GM12878 (cell line): Measurements from ENCODE around the gene CFAP65. TPM values are rescaled to one million over a fixed set of nuclear protein-coding genes. Genes with fewer than 3 reads are reported as not detected.

ENCODE experiments used
- ATAC-seq: fragments of 200-7000 bp; cut with Tn5 transposase; 3 replicates; pipeline ENCODE4 v1.9.1; 2020; ENCODE audit warnings: mild to moderate bottlenecking, moderate library complexity
- BruUV-seq: library from RNA; stranded (reverse); fragments of 400-500 nt; replicated peaks from 2 replicates; lab custom pipeline; 2021; lab: Mats Ljungman, UMichigan
- CTCF ChIA-PET: fragments of 300-600 bp; sonication (Branson Sonifier 250); formaldehyde crosslinking; extraction: SDS; loops from one replicate; lab custom pipeline; 2021; ENCODE audit warnings: inconsistent platforms; lab: Yijun Ruan, JAX
- POLR2A ChIA-PET: fragments of 350-600 bp; formaldehyde crosslinking; extraction: SDS; loops from one replicate; lab custom pipeline; 2021; ENCODE audit warnings: inconsistent platforms; lab: Charles Lee
- RAD21 ChIA-PET: fragments of 300-600 bp; sonication (Branson Sonifier 250); formaldehyde crosslinking; loops from one replicate; lab custom pipeline; 2023; ENCODE audit warnings: antibody characterized with exemption; ENCODE audit not compliant: unreplicated experiment; lab: Charles Lee
- SMC1A ChIA-PET: fragments of 300-600 bp; sonication (Branson Sonifier 250); formaldehyde crosslinking; loops from one replicate; lab custom pipeline; 2023; ENCODE audit not compliant: unreplicated experiment, uncharacterized antibody; lab: Charles Lee
- DNase-seq: peaks from one replicate; pipeline ENCODE4 v3.0.0-alpha.2; 2011; ENCODE audit warnings: low read depth, low spot score
- FAIRE-seq: peaks from 3 replicates; lab custom pipeline; 2011; peaks lifted over from hg19 to GRCh38; lab: Jason Lieb, UNC
- H2AFZ ChIP-seq: 2 replicates; pipeline ENCODE4 v1.6.0; 2011; ENCODE audit warnings: low read depth, low read length, control low read depth; ENCODE audit not compliant: control insufficient read depth
- H3K27ac ChIP-seq: 2 replicates; pipeline ENCODE4 v1.5.1; 2011; ENCODE audit warnings: control low read depth; ENCODE audit not compliant: control insufficient read depth, insufficient read depth
- H3K27me3 ChIP-seq, 2 experiments: replicated peaks in 1 of 2; 2 replicates each; pipeline versions ENCODE4 v1.6.0 to v1.6.1; 2011; ENCODE audit warnings: low read length in 1 of 2; ENCODE audit not compliant: control insufficient read depth in 2 of 2, insufficient read depth in 2 of 2
- H3K36me3 ChIP-seq, 2 experiments: 2 replicates each; pipeline ENCODE4 v1.5.1; 2011; ENCODE audit warnings: low read length in 1 of 2; ENCODE audit not compliant: control insufficient read depth in 2 of 2, insufficient read depth in 2 of 2
- H3K4me1 ChIP-seq: 2 replicates; pipeline ENCODE4 v1.6.1; 2011; ENCODE audit warnings: mild to moderate bottlenecking, low read length, moderate library complexity, mixed read lengths; ENCODE audit not compliant: control insufficient read depth, insufficient read depth
- H3K4me2 ChIP-seq: 2 replicates; pipeline ENCODE4 v1.6.0; 2011; ENCODE audit warnings: control low read depth; ENCODE audit not compliant: control insufficient read depth, insufficient read depth
- H3K4me3 ChIP-seq: fragments of 200-600 bp; sonication (generic); 2 replicates; pipeline ENCODE4 v1.5.1; 2016
- H3K79me2 ChIP-seq: 2 replicates; pipeline ENCODE4 v1.6.0; 2011; ENCODE audit warnings: low read length; ENCODE audit not compliant: control insufficient read depth, insufficient read depth
- H3K9ac ChIP-seq: 2 replicates; pipeline ENCODE4 v1.8.0; 2011; ENCODE audit warnings: low read length, control low read depth, mixed read lengths; ENCODE audit not compliant: control insufficient read depth, insufficient read depth
- H3K9me3 ChIP-seq: replicated peaks from 3 replicates; pipeline ENCODE4 v1.5.1; 2011; ENCODE audit warnings: mild to moderate bottlenecking, low read length; ENCODE audit not compliant: control insufficient read depth, insufficient read depth
- H4K20me1 ChIP-seq: 2 replicates; pipeline ENCODE4 v1.6.0; 2011; ENCODE audit not compliant: control insufficient read depth, insufficient read depth
- GATAD2B ChIP-seq: fragments of 450-650 bp; conservative IDR thresholded peaks from 2 replicates; pipeline ENCODE4 v1.6.1; 2017; ENCODE audit warnings: low read depth, mild to moderate bottlenecking, moderate library complexity
- HDGF ChIP-seq: fragments of 450-650 bp; IDR thresholded peaks from 2 replicates; pipeline ENCODE4 v1.6.1; 2016; ENCODE audit warnings: antibody characterized with exemption
- LARP7 ChIP-seq: fragments of 450-650 bp; IDR thresholded peaks from 2 replicates; pipeline ENCODE4 v1.6.1; 2017; ENCODE audit warnings: mild to moderate bottlenecking
- NFYB ChIP-seq: IDR thresholded peaks from 2 replicates; pipeline ENCODE4 v1.6.1; 2011; ENCODE audit warnings: low read depth, mild to moderate bottlenecking, low read length, improper control_type of control experiment, moderate library complexity; ENCODE audit not compliant: insufficient read depth
- NRF1 ChIP-seq: conservative IDR thresholded peaks from 2 replicates; pipeline ENCODE4 v1.6.1; 2011; ENCODE audit warnings: mild to moderate bottlenecking, low read depth, low read length, improper control_type of control experiment
- SREBF2 ChIP-seq: IDR thresholded peaks from 2 replicates; pipeline ENCODE4 v1.6.1; 2012; ENCODE audit warnings: mild to moderate bottlenecking, low read length
- TCF12 ChIP-seq: IDR thresholded peaks from 2 replicates; pipeline ENCODE4 v1.6.1; 2011; ENCODE audit warnings: low read depth, mild to moderate bottlenecking, low read length
- TCF3 ChIP-seq: IDR thresholded peaks from 2 replicates; pipeline ENCODE4 v1.6.1; 2012; ENCODE audit warnings: low read depth, mild to moderate bottlenecking, low read length, borderline replicate concordance; ENCODE audit not compliant: insufficient read depth
- WRNIP1 ChIP-seq: IDR thresholded peaks from 2 replicates; pipeline ENCODE4 v1.6.1; 2011; ENCODE audit warnings: low read depth, low read length, improper control_type of control experiment, borderline replicate concordance
- WGBS: methylation state at CpG from one replicate; pipeline ENCODE4 v1.1.6; 2016; ENCODE audit warnings: low lambda C conversion rate; ENCODE audit not compliant: insufficient replicate concordance, insufficient coverage; ENCODE audit errors: missing lambda C conversion rate; 5-methylcytosine and 5-hydroxymethylcytosine counted together
- in situ Hi-C: fragments of 300-500 bp; cut with MboI; formaldehyde crosslinking; loops from 9 replicates; pipeline ENCODE4 v1.14.3; 2018; ENCODE audit warnings: mixed read lengths
- intact Hi-C: fragments of 100-400 bp; cut with micrococcal nuclease; formaldehyde crosslinking; loops from one replicate; pipeline ENCODE4 v1.14.2; 2022; ENCODE audit not compliant: unreplicated experiment
- polyA plus RNA-seq, 11 experiments: library from polyadenylated mRNA; depleted of rRNA in 4 of 11; unstranded in 6 of 11; stranded (reverse) in 5 of 11; fragments of >200 nt; fragmentation: Nextera tagmentation in 4 of 11; fragmentation: Illumina TruSeq in 1 of 11; extraction: Ambion mirVana in 4 of 11; extraction: Trizol in 1 of 11; gene quantifications; 1 replicate in 1 of 11; 2 replicates in 10 of 11; pipeline versions ENCODE4 v1.2.1 to v1.2.3, GENCODE V29; 2011 to 2016; ENCODE audit warnings: inconsistent platforms in 2 of 11, missing spikeins in 2 of 11, low read depth in 1 of 11
- total RNA-seq, 4 experiments: library from RNA; depleted of rRNA in 3 of 4; stranded (reverse); fragments of >200 nt in 3 of 4; fragmentation: Illumina TruSeq in 1 of 4; extraction: Trizol in 1 of 4; gene quantifications; 2 replicates each; pipeline versions ENCODE4 v1.2.1 to v1.2.3, GENCODE V29; 2013 to 2021
- TF ChIP-seq, protein P1 (sequence below): fragments of 450-650 bp; IDR thresholded peaks from 2 replicates; pipeline ENCODE4 v1.6.1; 2018; ENCODE audit warnings: borderline replicate concordance, mild to moderate bottlenecking; ENCODE audit not compliant: partially characterized antibody
- TF ChIP-seq, protein P2 (sequence below): fragments of 150-350 bp; IDR thresholded peaks from 2 replicates; pipeline ENCODE4 v1.6.1; 2016; ENCODE audit warnings: low read depth, low read length
- TF ChIP-seq, protein P3 (sequence below): fragments of 450-650 bp; formaldehyde crosslinking; IDR thresholded peaks from 2 replicates; pipeline ENCODE4 v1.4.0; 2022; ENCODE audit warnings: mild to moderate bottlenecking, moderate library complexity

The CFAP65 gene
- total and polyA plus RNA-seq, 10 of the 15 experiments (the other 5 are each of a cell fraction or from before 2014, with no cell fraction given) = not detected

DNA sequence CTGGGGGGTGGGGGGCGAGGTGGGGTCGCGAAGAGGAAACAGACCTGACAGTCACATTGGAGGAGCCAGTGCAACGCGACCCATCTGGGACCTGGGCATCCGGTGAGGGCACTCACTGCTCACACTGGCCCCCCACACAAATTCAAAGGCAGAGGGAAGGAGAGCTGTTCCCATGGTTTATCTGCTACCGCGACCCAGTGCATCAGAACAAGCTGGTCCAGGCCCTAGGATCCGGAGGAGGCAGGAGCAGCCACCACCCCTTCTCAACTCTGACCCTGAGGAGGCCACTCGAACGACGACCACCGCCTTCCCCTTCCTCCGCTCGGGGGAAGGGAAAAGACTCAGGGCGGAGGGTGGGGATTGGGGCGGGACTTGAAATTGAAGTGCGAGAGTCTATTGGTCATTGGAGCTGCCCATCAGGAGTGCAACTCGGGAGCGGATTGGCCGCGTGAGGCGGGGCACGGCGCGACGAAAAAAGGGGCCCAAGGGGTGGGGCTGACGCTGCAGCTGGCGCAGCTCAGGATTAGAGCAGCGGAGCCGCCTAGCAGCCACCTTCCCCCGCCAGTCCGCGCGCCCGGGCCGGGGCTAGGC lies 82.1 kb downstream of the CFAP65 start, which contains the start of gene CDK5R2 (continued):
- TF ChIP-seq, protein P1, sequence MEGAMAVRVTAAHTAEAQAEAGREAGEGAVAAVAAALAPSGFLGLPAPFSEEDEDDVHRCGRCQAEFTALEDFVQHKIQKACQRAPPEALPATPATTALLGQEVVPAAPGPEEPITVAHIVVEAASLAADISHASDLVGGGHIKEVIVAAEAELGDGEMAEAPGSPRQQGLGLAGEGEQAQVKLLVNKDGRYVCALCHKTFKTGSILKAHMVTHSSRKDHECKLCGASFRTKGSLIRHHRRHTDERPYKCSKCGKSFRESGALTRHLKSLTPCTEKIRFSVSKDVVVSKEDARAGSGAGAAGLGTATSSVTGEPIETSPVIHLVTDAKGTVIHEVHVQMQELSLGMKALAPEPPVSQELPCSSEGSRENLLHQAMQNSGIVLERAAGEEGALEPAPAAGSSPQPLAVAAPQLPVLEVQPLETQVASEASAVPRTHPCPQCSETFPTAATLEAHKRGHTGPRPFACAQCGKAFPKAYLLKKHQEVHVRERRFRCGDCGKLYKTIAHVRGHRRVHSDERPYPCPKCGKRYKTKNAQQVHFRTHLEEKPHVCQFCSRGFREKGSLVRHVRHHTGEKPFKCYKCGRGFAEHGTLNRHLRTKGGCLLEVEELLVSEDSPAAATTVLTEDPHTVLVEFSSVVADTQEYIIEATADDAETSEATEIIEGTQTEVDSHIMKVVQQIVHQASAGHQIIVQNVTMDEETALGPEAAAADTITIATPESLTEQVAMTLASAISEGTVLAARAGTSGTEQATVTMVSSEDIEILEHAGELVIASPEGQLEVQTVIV = no peak
- no peak for TF ChIP-seq SREBF2
- no peak for TF ChIP-seq NRF1
- 0 out of 2 replicates have a peak, but pooled peaks have one; percentile 27 for TF ChIP-seq GATAD2B
- TF ChIP-seq NFYB = peak; percentile 60; the same call in 1 of the 2 replicates
- TF ChIP-seq TCF12 = 0 out of 2 replicates have a peak, but pooled peaks have one; percentile 24
- 0 out of 2 replicates have a peak, but pooled peaks have one; percentile 13 for TF ChIP-seq LARP7

DNA sequence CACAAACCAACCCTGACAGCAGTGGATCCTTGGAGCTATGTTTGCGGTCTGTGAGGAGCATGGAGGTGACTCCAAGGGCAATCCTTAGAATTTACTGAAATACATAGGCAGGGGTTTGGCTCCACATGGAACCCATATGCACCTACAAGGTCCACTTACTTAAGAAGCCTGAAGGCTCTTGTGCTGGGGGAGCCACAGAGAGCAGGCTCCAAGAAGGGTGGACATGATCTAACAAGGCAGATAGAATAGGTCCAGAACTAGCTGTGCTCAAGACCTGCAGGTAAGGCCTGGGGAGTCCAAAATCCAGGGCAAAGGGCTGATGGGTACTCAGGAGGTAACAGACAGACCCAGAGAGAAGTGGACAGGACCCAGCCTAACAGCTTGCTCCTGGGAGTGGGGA lies 83.0 kb downstream of the CFAP65 start:
- Histone ChIP-seq H4K20me1 (no peaks in the 10 kb centered on the region), H2AFZ (no peak overlapping the region), H3K9ac (no peak overlapping the region), H3K27ac (no peak overlapping the region), H3K4me3 (no peak overlapping the region), H3K4me1 (no peaks in the 10 kb centered on the region), H3K4me2 (no peak overlapping the region), H3K9me3 (no peaks in the 10 kb centered on the region), H3K36me3 (no peaks in the 10 kb centered on the region), H3K79me2 (no peaks in the 10 kb centered on the region), H3K27me3 (peaks cover 12 to 13% of the 10 kb centered on the region in 2 experiments; a peak in 3 of 4 replicates)
- 80% methylated on average over 1 of the region's 1 CpG for WGBS
- POLR2A ChIA-PET = interaction anchor here (1.1 kb wide), 1 partner anchor 48 kb away, joined by 3 read pairs; no protein-coding TSS in a partner anchor
- SMC1A ChIA-PET = interaction anchor here (0.6 kb wide), 1 partner anchor 17 kb away, joined by 3 read pairs; no protein-coding TSS in a partner anchor
- in situ Hi-C loops (no loop called here), intact Hi-C loops (no loop called here)
- no peak for FAIRE-seq
- no peak for ATAC-seq
- DNase-seq = no peak
- no TSS peak for BruUV-seq
- CTCF ChIA-PET = interaction anchor here (0.7 to 2.4 kb wide), 3 partner anchors 82 to 106 kb away, joined by 3 to 11 read pairs (median 3); no protein-coding TSS in a partner anchor
- RAD21 ChIA-PET = no interaction called here
- TF ChIP-seq WRNIP1 = no peak
- no peak for TF ChIP-seq HDGF
- TF ChIP-seq, protein P2, sequence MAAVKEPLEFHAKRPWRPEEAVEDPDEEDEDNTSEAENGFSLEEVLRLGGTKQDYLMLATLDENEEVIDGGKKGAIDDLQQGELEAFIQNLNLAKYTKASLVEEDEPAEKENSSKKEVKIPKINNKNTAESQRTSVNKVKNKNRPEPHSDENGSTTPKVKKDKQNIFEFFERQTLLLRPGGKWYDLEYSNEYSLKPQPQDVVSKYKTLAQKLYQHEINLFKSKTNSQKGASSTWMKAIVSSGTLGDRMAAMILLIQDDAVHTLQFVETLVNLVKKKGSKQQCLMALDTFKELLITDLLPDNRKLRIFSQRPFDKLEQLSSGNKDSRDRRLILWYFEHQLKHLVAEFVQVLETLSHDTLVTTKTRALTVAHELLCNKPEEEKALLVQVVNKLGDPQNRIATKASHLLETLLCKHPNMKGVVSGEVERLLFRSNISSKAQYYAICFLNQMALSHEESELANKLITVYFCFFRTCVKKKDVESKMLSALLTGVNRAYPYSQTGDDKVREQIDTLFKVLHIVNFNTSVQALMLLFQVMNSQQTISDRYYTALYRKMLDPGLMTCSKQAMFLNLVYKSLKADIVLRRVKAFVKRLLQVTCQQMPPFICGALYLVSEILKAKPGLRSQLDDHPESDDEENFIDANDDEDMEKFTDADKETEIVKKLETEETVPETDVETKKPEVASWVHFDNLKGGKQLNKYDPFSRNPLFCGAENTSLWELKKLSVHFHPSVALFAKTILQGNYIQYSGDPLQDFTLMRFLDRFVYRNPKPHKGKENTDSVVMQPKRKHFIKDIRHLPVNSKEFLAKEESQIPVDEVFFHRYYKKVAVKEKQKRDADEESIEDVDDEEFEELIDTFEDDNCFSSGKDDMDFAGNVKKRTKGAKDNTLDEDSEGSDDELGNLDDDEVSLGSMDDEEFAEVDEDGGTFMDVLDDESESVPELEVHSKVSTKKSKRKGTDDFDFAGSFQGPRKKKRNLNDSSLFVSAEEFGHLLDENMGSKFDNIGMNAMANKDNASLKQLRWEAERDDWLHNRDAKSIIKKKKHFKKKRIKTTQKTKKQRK = no peak
- TF ChIP-seq, protein P3, sequence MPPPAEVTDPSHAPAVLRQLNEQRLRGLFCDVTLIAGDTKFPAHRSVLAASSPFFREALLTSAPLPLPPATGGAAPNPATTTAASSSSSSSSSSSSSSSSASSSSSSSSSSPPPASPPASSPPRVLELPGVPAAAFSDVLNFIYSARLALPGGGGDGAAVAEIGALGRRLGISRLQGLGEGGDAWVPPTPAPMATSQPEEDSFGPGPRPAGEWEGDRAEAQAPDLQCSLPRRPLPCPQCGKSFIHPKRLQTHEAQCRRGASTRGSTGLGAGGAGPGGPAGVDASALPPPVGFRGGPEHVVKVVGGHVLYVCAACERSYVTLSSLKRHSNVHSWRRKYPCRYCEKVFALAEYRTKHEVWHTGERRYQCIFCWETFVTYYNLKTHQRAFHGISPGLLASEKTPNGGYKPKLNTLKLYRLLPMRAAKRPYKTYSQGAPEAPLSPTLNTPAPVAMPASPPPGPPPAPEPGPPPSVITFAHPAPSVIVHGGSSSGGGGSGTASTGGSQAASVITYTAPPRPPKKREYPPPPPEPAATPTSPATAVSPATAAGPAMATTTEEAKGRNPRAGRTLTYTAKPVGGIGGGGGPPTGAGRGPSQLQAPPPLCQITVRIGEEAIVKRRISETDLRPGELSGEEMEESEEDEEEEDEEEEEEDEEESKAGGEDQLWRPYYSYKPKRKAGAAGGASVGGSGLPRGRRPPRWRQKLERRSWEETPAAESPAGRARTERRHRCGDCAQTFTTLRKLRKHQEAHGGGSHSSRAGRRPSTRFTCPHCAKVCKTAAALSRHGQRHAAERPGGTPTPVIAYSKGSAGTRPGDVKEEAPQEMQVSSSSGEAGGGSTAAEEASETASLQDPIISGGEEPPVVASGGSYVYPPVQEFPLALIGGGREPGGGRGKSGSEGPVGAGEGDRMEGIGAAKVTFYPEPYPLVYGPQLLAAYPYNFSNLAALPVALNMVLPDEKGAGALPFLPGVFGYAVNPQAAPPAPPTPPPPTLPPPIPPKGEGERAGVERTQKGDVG = no peak
- no peak for TF ChIP-seq TCF3
